H1 (cell line): ENCODE data around the gene FXYD3. TPM values are rescaled to one million over a fixed set of nuclear protein-coding genes. Genes with fewer than 3 reads are reported as not detected.

Experiments
- CTCF ChIA-PET: fragments of 300-600 bp; sonication (Branson Sonifier 250); formaldehyde crosslinking; loops from one replicate; lab custom pipeline; 2021; ENCODE audit not compliant: partially characterized antibody; lab: Charles Lee
- POLR2A ChIA-PET: fragments of 300-600 bp; sonication (Branson Sonifier 250); formaldehyde crosslinking; loops from one replicate; lab custom pipeline; 2021; ENCODE audit warnings: inconsistent platforms; ENCODE audit not compliant: partially characterized antibody; lab: Charles Lee
- DNase-seq, 2 experiments: peaks; one replicate each; pipeline versions ENCODE4 v3.0.0 to v3.0.0-alpha.2; 2010 to 2022; ENCODE audit warnings: low spot score in 2 of 2, low read depth in 1 of 2, mixed read lengths in 1 of 2
- FAIRE-seq: peaks from 2 replicates; lab custom pipeline; 2011; peaks lifted over from hg19 to GRCh38; lab: Jason Lieb, UNC
- H2AFZ ChIP-seq: 2 replicates; pipeline ENCODE4 v1.8.1; 2012; ENCODE audit warnings: low read length, inconsistent platforms
- H2AK5ac ChIP-seq: 2 replicates; pipeline ENCODE4 v1.6.1; 2013; ENCODE audit warnings: low read depth, low read length
- H2BK120ac ChIP-seq: replicated peaks from 2 replicates; pipeline ENCODE3; 2013; ENCODE audit warnings: low read depth, low read length, inconsistent platforms
- H2BK12ac ChIP-seq: 2 replicates; pipeline ENCODE4 v1.6.1; 2013; ENCODE audit warnings: low read depth, low read length
- H2BK15ac ChIP-seq: 2 replicates; pipeline ENCODE4 v1.6.1; 2013; ENCODE audit warnings: low read length
- H2BK20ac ChIP-seq: 2 replicates; pipeline ENCODE4 v1.6.1; 2013; ENCODE audit warnings: low read length
- H2BK5ac ChIP-seq: 2 replicates; pipeline ENCODE4 v1.6.1; 2013; ENCODE audit warnings: low read depth, low read length
- H3K14ac ChIP-seq: 2 replicates; pipeline ENCODE4 v1.6.1; 2013; ENCODE audit warnings: inconsistent platforms; ENCODE audit not compliant: insufficient read length
- H3K18ac ChIP-seq: 2 replicates; pipeline ENCODE4 v1.6.1; 2013; ENCODE audit warnings: low read length; ENCODE audit errors: extremely low read depth
- H3K23ac ChIP-seq: 2 replicates; pipeline ENCODE4 v1.6.1; 2013; ENCODE audit warnings: inconsistent platforms; ENCODE audit not compliant: insufficient read length
- H3K23me2 ChIP-seq: 2 replicates; pipeline ENCODE4 v1.6.1; 2013; ENCODE audit warnings: low read depth, low read length
- H3K27ac ChIP-seq: 2 replicates; pipeline ENCODE4 v1.6.1; 2011; ENCODE audit warnings: low read depth, low read length, inconsistent platforms
- H3K27me3 ChIP-seq, 4 experiments: replicated peaks in 1 of 4; 1 replicate in 1 of 4; 2 replicates in 3 of 4; pipeline versions ENCODE4 v1.6.1 to v1.8.1; 2011 to 2013; ENCODE audit warnings: low read length in 3 of 4, mild to moderate bottlenecking in 3 of 4, inconsistent platforms in 2 of 4, mixed read lengths in 2 of 4, moderate library complexity in 1 of 4; ENCODE audit not compliant: control insufficient read depth in 3 of 4, insufficient read depth in 3 of 4; ENCODE audit errors: extremely low read depth in 1 of 4
- H3K36me3 ChIP-seq, 4 experiments: 2 replicates each; pipeline versions ENCODE4 v1.6.1 to v1.8.1; 2011 to 2013; ENCODE audit warnings: mild to moderate bottlenecking in 4 of 4, low read length in 3 of 4, moderate library complexity in 2 of 4, control low read depth in 1 of 4, inconsistent platforms in 1 of 4; ENCODE audit not compliant: insufficient read depth in 4 of 4, control insufficient read depth in 2 of 4
- H3K4ac ChIP-seq: replicated peaks from 2 replicates; pipeline ENCODE3; 2013; ENCODE audit warnings: low read length, low read depth, mixed read lengths, inconsistent platforms; ENCODE audit not compliant: insufficient read length
- H3K4me1 ChIP-seq, 4 experiments: replicated peaks in 1 of 4; 1 replicate in 1 of 4; 2 replicates in 3 of 4; pipeline versions ENCODE4 v1.6.1 to v1.8.1; 2011 to 2013; ENCODE audit warnings: low read length in 3 of 4, inconsistent platforms in 2 of 4, mixed read lengths in 1 of 4; ENCODE audit not compliant: insufficient read depth in 4 of 4, control insufficient read depth in 3 of 4
- H3K4me2 ChIP-seq, 2 experiments: 2 replicates each; pipeline versions ENCODE4 v1.6.1 to v1.8.1; 2011 to 2013; ENCODE audit warnings: low read depth in 2 of 2, low read length in 2 of 2, control low read depth in 1 of 2, inconsistent platforms in 1 of 2, mild to moderate bottlenecking in 1 of 2; ENCODE audit not compliant: insufficient read depth in 1 of 2
- H3K4me3 ChIP-seq, 4 experiments: fragments of 200-600, 300-600 bp in 1 of 4; sonication (generic), shearing (Covaris generic), sonication (Bioruptor Twin) in 1 of 4; 2 replicates each; pipeline versions ENCODE4 v1.5.1 to v1.8.1; 2011 to 2016; ENCODE audit warnings: low read length in 4 of 4, low read depth in 3 of 4, control low read depth in 2 of 4, inconsistent platforms in 2 of 4, mild to moderate bottlenecking in 2 of 4, mixed read lengths in 1 of 4, moderate library complexity in 1 of 4; ENCODE audit not compliant: insufficient read depth in 2 of 4; ENCODE audit errors: extremely low read depth in 1 of 4
- H3K56ac ChIP-seq: replicated peaks from 2 replicates; pipeline ENCODE3; 2013; ENCODE audit warnings: low read depth, mild to moderate bottlenecking, mixed read lengths, low read length, inconsistent platforms; ENCODE audit not compliant: insufficient read length
- H3K79me1 ChIP-seq: 2 replicates; pipeline ENCODE4 v1.6.1; 2013; ENCODE audit warnings: low read depth, low read length, control low read depth
- H3K79me2 ChIP-seq, 2 experiments: 2 replicates each; pipeline versions ENCODE4 v1.6.1 to v1.8.1; 2012 to 2013; ENCODE audit warnings: low read length in 2 of 2, mild to moderate bottlenecking in 2 of 2, inconsistent platforms in 1 of 2; ENCODE audit not compliant: insufficient read depth in 2 of 2, control insufficient read depth in 1 of 2
- H3K9ac ChIP-seq, 4 experiments: replicated peaks in 1 of 4; 1 replicate in 1 of 4; 2 replicates in 3 of 4; pipeline versions ENCODE4 v1.6.1 to v1.8.1; 2011 to 2013; ENCODE audit warnings: low read depth in 3 of 4, low read length in 3 of 4, control low read depth in 2 of 4, mild to moderate bottlenecking in 2 of 4, moderate library complexity in 2 of 4, inconsistent platforms in 1 of 4; ENCODE audit errors: extremely low read depth in 1 of 4
- H3K9me3 ChIP-seq, 2 experiments: 2 replicates each; pipeline versions ENCODE4 v1.6.1 to v1.8.1; 2012 to 2013; ENCODE audit warnings: mild to moderate bottlenecking in 2 of 2, moderate library complexity in 2 of 2, control low read depth in 1 of 2, inconsistent platforms in 1 of 2, low read depth in 1 of 2, low read length in 1 of 2, mixed read lengths in 1 of 2; ENCODE audit not compliant: insufficient read depth in 2 of 2
- H4K20me1 ChIP-seq, 2 experiments: replicated peaks in 1 of 2; 2 replicates each; pipeline versions ENCODE3 to v1.8.1; 2011 to 2013; ENCODE audit warnings: inconsistent platforms in 2 of 2, low read length in 2 of 2, mild to moderate bottlenecking in 1 of 2; ENCODE audit not compliant: insufficient read depth in 2 of 2, control insufficient read depth in 1 of 2
- H4K5ac ChIP-seq: 2 replicates; pipeline ENCODE4 v1.6.1; 2013; ENCODE audit warnings: low read length, low read depth, mixed read lengths, inconsistent platforms; ENCODE audit not compliant: insufficient read length
- H4K8ac ChIP-seq: 2 replicates; pipeline ENCODE4 v1.8.0; 2013; ENCODE audit warnings: mild to moderate bottlenecking, moderate library complexity, low read length, inconsistent platforms; ENCODE audit not compliant: insufficient read depth; ENCODE audit errors: extremely low read depth
- H4K91ac ChIP-seq: replicated peaks from 2 replicates; pipeline ENCODE3; 2013; ENCODE audit warnings: low read length, mixed read lengths, inconsistent platforms; ENCODE audit not compliant: insufficient read length
- BCL11A ChIP-seq, 2 experiments: IDR thresholded peaks; one replicate each; pipeline ENCODE4 v1.6.1; 2011; ENCODE audit warnings: low read depth in 2 of 2, low read length in 2 of 2, mild to moderate bottlenecking in 2 of 2
- CBX5 ChIP-seq: fragments of 300-800, 300-1000 bp; sonication (generic); IDR thresholded peaks from 2 replicates; pipeline ENCODE4 v1.7.1; 2016; ENCODE audit warnings: antibody characterized with exemption, low read length, low read depth
- CTCF ChIP-seq, 3 experiments: IDR thresholded peaks; 1 replicate in 2 of 3; 2 replicates in 1 of 3; pipeline versions ENCODE4 v1.5.1 to v1.6.1; 2011; ENCODE audit warnings: low read length in 3 of 3, mild to moderate bottlenecking in 3 of 3, inconsistent platforms in 2 of 3, low read depth in 1 of 3, moderate library complexity in 1 of 3; ENCODE audit not compliant: insufficient read depth in 1 of 3; ENCODE audit errors: control extremely low read depth in 1 of 3
- EGR1 ChIP-seq: IDR thresholded peaks from 2 replicates; pipeline ENCODE4 v1.6.1; 2011; ENCODE audit warnings: low read depth, low read length, borderline replicate concordance
- EZH2 ChIP-seq: fragments of 200-600 bp; sonication (generic); IDR thresholded peaks from 2 replicates; pipeline ENCODE4 v1.7.1; 2012; ENCODE audit warnings: low read depth, mild to moderate bottlenecking, moderate library complexity, low read length, inconsistent platforms; ENCODE audit not compliant: severe bottlenecking
- KDM4A ChIP-seq: IDR thresholded peaks from one replicate; pipeline ENCODE4 v1.7.1; 2012; ENCODE audit warnings: low read depth, mild to moderate bottlenecking, moderate library complexity, low read length, inconsistent platforms; ENCODE audit not compliant: severe bottlenecking
- NANOG ChIP-seq: IDR thresholded peaks from 2 replicates; pipeline ENCODE4 v1.6.1; 2011; ENCODE audit warnings: low read length, low read depth, mild to moderate bottlenecking, inconsistent platforms; ENCODE audit not compliant: insufficient read depth, poor library complexity, severe bottlenecking
- RAD21 ChIP-seq, 2 experiments: IDR thresholded peaks in 1 of 2; conservative IDR thresholded peaks in 1 of 2; 2 replicates each; pipeline ENCODE4 v1.6.1; 2011; ENCODE audit warnings: low read depth in 2 of 2, low read length in 2 of 2, improper control_type of control experiment in 1 of 2, inconsistent platforms in 1 of 2, mild to moderate bottlenecking in 1 of 2, moderate library complexity in 1 of 2
- TBP ChIP-seq: IDR thresholded peaks from 2 replicates; pipeline ENCODE4 v1.6.1; 2011; ENCODE audit warnings: low read depth, low read length, improper control_type of control experiment
- WGBS, 2 experiments: shearing (Covaris generic) in 1 of 2; methylation state at CpG; one replicate each; pipeline versions ENCODE4 v1.1.6 to v1.1.7; 2013 to 2015; ENCODE audit warnings: low lambda C conversion rate in 2 of 2, mixed read lengths in 2 of 2, inconsistent platforms in 1 of 2, low coverage in 1 of 2, missing lambda C conversion rate in 1 of 2; ENCODE audit not compliant: insufficient replicate concordance in 2 of 2, insufficient coverage in 1 of 2, insufficient read length in 1 of 2; ENCODE audit errors: extremely low coverage in 1 of 2, missing lambda C conversion rate in 1 of 2; 5-methylcytosine and 5-hydroxymethylcytosine counted together
- polyA plus RNA-seq, 7 experiments: library from polyadenylated mRNA; depleted of rRNA in 3 of 7; stranded (reverse) in 5 of 7; unstranded in 2 of 7; fragments of >200 nt in 5 of 7; fragments of 200-250 nt in 2 of 7; gene quantifications; 1 replicate in 5 of 7; 2 replicates in 1 of 7; 4 replicates in 1 of 7; pipeline versions ENCODE4 v1.2.1 to v1.2.3, GENCODE V29; 2011 to 2013; ENCODE audit warnings: missing spikeins in 2 of 7, mixed read lengths in 2 of 7
- total RNA-seq: library from RNA; stranded (reverse); fragmentation: NEBNext Ultra II Directional; extraction: Animal tissue kit (Norgen Biotek cat#: 25700); gene quantifications from 2 replicates; pipeline ENCODE4 v1.2.1, GENCODE V29; 2021

FXYD3 gene
- total and polyA plus RNA-seq, 2 of the 8 experiments (the other 6 are each of a cell fraction or from before 2014, with no cell fraction given), result 0.33 TPM; not detected in 1

GRCh38 chr19:35136231-35136630 lies 20.6 kb downstream of the FXYD3 start:
- Histone ChIP-seq H4K8ac (no peak overlapping the region), H3K4me3 (no peak overlapping the region), H4K20me1 (no peaks in the 10 kb centered on the region), H3K4me2 (no peak overlapping the region), H3K27ac (no peak overlapping the region), H2BK15ac (no peak overlapping the region), H2BK120ac (no peak overlapping the region), H3K79me2 (no peaks in the 10 kb centered on the region), H3K23me2 (peaks cover 6% of the 10 kb centered on the region), H3K27me3 (peaks cover 0 to 3% (median 1%) of the 10 kb centered on the region in 4 experiments; a peak in 3 of 7 replicates), H2BK20ac (no peak overlapping the region), H3K23ac (no peak overlapping the region), H3K36me3 (no peaks in the 10 kb centered on the region), H2BK5ac (no peak overlapping the region), H3K9ac (no peak overlapping the region), H3K14ac (no peak overlapping the region), H3K4me1 (peaks cover 3 to 23% (median 18%) of the 10 kb centered on the region in 4 experiments; a peak in 6 of 7 replicates), H2BK12ac (no peak overlapping the region), H3K9me3 (no peaks in the 10 kb centered on the region), H4K5ac (no peak overlapping the region), H2AFZ (no peak overlapping the region), H3K56ac (no peak overlapping the region), H3K18ac (no peak overlapping the region), H2AK5ac (no peak overlapping the region), H3K79me1 (no peaks in the 10 kb centered on the region), H4K91ac (no peak overlapping the region), H3K4ac (no peak overlapping the region)
- ChIA-PET POLR2A (interaction anchor here (0.9 to 2.8 kb wide), 15 partner anchors 10 to 92 kb away, joined by 3 to 9 read pairs (median 3); no protein-coding TSS in a partner anchor), CTCF (interaction anchor here (0.6 to 10.2 kb wide), 44 partner anchors 9 to 725 kb away, joined by 3 to 154 read pairs (median 5); partner anchors contain the start of genes FXYD3, FXYD5 and HPN)
- no peak for FAIRE-seq
- WGBS, 2 experiments, result 83% methylated on average over 11 of the region's 11 CpGs; no CpG with 5 or more reads in 1 of the 2 experiments
- no peak for DNase-seq
- TF ChIP-seq BCL11A (IDR thresholded peaks at IDR 0.05; ENCODE audit: low read depth in 2 of 2, low read length in 2 of 2) (no peak), KDM4A (no peak), NANOG (no peak), EGR1 (no peak), CTCF (IDR thresholded peaks at IDR 0.05; ENCODE audit: control extremely low read depth in 1 of 3, insufficient read depth in 1 of 3, low read depth in 1 of 3, low read length in 3 of 3) (no peak), RAD21 (IDR thresholded peaks at IDR 0.05 in 1 of 2, conservative IDR thresholded peaks at IDR 0.05 in 1 of 2; ENCODE audit: low read depth in 2 of 2, low read length in 2 of 2) (no peak), EZH2 (no peak), TBP (no peak), CBX5 (no peak)
